OCI-LY3 (cell line): ENCODE measurements around the gene YAP1.

Experiments used
- CTCF ChIP-seq: fragments of 200-600, 300-600 bp; sonication (generic); IDR thresholded peaks from 2 replicates; pipeline ENCODE4 v1.5.1; 2014; ENCODE audit warnings: antibody characterized with exemption, low read length, low read depth
- EZH2phosphoT487 ChIP-seq: fragments of 200-600 bp; shearing (Covaris generic); IDR thresholded peaks from 2 replicates; pipeline ENCODE4 v1.6.1; 2018; ENCODE audit warnings: antibody characterized with exemption, mixed run types, low read depth

- TF ChIP-seq CTCF (no peak), EZH2phosphoT487 (no peak)
These were observed 39.5 kb upstream of the YAP1 start for GRCh38 chr11:102070766-102071165.
